Iris pigment epithelial cell (primary cell): Measurements from ENCODE around the gene CPNE2.

Source experiments
- DNase-seq: peaks from one replicate; pipeline ENCODE4 v3.0.0-alpha.2; 2011; ENCODE audit warnings: low read depth

Gene CPNE2

DNA sequence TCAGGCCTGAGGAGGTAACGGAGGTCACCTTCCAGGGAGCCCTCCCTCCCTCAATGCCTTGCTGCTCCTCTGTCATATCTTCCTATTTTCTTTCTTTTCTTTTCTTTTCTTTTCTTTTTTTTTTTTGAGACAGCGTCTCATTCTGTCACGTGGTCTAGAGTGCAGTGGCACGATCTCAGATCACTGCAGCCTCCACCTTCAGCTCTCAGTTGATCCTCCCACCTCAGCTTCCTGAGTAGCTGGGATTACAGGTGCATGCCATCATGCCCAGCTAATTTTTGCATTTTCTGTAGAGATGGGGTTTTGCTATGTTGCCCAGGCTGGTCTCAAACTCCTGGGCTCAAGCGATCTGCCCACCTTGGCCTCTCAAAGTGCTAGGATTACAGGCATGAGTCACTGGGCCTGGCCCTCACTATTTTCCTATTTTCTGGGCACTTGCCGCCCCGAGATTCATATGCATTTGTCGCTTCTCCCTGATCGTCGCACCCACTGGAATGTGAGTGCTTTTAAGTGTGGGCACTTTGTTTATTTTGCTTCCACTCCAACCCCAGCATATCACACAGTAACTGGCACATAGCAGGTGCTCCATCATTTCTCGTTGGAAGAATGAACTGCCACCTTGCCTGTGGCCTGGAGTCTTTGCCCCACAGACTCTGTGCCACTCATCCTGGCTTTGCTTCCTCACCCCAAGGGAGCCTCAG, 31.7 kb downstream of the CPNE2 start:
- no peak for DNase-seq

GRCh38 chr16:57125376-57125775, 33.0 kb downstream of the CPNE2 start:
- DNase-seq, result no peak

GRCh38 chr16:57125969-57126368, 33.6 kb downstream of the CPNE2 start:
- DNase-seq, result no peak

- no peak for DNase-seq
Observed at GRCh38 chr16:57126411-57126810, 34.0 kb downstream of the CPNE2 start.

- no peak for DNase-seq
Observed at GRCh38 chr16:57127037-57127763, 34.8 kb downstream of the CPNE2 start.

GRCh38 chr16:57127836-57128235, 35.5 kb downstream of the CPNE2 start:
- no peak for DNase-seq

- DNase-seq, result no peak
Observed at GRCh38 chr16:57128771-57129389, 36.5 kb downstream of the CPNE2 start.

- DNase-seq, result no peak
Observed at GRCh38 chr16:57130950-57131321, 38.6 kb downstream of the CPNE2 start.

- no peak for DNase-seq
Observed at GRCh38 chr16:57131351-57131970, 39.1 kb downstream of the CPNE2 start.

DNA sequence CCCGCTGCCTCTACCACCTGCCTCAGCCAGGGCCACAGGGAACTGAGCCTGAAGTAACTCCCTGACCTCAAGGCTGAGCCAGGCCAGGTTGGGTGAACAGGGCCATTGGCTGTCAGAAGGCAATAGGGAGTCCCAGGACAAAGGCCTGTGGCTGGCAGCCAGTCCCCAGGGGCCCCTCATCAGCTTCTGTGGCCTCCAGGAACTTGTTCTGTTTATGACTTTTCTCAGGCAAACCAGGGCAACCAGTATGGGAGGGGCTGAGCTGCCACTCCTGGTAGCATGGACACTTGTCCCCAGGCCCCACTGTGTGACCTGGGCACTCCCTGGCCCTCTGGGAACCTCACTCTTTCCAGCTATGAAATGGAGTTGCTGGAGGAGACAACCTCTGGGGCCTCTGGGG, 40.1 kb downstream of the CPNE2 start:
- no peak for DNase-seq

DNA sequence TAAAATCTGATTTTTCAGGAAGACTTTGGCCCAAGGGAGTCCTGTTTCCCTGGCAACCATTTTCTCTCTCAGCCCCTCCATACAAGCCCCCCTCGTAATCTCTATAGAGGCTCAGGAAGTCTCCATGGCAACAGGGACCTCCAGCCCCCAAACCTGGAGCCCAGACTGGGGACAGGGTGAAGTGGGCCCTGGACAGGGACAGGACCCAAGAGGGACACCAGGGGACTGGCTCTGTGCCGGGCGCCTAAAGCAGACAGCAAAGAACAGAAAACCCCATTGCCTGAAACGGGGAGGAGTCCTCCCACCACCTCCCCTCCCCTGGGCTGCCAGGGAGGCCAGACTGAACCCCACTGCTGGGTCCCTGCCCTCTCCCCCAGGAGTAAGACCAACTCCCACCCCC, 40.6 kb downstream of the CPNE2 start:
- no peak for DNase-seq

DNA sequence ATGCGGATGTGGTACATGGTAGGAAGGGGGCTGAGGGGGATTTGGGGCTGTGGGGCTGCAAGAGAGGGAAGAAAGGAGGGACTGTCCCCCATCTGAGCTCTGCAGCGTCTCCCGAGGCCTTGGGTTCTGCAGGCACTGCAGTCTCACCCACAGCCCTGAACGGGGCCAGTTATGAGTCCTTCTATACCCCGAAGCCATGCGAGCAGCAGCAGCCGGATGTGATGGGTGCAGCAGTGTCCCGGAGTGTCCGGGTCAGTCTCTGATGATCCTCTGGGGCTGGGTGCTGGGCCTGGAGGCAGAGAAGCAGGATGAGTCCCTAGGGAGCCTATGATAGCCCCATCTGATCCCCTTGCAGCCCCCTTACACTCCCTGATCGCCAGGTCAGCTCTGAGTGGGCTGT, 41.5 kb downstream of the CPNE2 start:
- DNase-seq, result no peak

DNA sequence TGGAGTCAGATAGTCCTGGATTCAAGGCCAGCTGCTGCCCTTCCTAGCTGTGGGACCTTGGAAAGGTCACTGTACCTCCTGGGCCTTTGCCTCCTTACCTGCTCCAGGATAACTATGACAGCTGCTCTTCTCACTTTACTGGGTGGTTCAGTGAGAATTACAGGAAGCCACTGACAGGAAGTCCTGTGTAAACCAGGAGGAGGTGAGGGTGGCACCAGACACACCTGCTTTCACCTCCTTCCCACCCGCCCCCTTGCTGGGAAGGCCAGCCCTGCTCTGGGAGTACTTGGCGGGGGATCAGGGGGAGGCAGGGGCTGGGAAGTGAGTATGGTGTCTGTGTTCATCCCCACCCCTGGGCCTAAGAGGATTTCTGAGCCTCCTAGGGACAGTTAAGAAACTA, 42.6 kb downstream of the CPNE2 start:
- DNase-seq, result no peak

DNA sequence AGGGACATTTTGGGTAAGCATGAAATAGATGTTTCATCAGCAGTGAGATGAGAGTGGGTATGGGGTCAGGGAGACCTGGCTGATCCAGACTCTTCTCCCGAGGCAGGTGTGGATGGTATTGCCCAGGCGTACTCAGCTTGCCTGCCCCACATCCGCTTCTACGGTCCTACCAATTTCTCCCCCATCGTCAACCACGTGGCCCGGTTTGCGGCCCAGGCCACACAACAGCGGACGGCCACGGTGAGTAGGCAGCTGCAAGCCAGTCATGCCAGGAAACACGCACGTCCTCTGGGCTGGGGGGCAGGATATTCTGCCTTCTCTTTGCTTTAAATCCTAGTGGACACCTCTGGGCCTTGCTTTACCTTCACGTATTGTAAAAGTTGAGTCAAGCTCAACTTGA, 44.7 kb downstream of the CPNE2 start:
- DNase-seq, result no peak

DNA sequence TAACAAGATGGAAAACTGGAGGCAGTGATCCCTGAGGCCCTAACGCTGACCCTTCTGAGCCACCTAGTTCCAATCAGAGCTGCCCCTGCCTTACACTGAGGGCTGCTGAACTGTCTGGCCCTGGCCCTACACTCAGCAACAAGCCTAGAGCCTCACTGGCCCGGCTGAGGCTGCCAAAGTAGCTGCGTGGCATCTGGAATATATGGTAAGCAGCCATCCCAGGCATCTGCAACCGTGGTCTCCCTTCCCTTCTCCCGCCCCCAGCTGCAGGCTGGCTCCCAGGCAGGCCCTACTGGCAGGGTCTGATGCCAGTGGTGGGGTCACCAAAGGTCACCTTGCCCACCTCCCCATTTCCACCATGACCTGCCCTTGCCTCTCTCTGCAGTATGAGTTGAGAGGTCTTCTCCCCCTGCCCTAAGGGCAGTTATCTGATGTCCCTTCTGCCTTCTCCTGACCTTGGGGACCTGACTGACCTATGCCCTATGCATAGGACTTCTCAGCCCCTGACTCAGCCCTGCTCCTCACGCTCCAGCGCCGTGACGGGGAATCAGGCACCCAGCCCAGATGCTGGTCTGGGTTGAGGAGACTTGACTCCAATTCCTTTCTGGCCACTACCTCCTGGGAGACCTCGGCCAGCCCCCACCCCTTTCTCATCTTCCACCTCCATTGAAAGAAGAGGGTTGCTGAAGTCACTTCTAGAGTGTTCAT, 45.3 kb downstream of the CPNE2 start:
- no peak for DNase-seq

DNA sequence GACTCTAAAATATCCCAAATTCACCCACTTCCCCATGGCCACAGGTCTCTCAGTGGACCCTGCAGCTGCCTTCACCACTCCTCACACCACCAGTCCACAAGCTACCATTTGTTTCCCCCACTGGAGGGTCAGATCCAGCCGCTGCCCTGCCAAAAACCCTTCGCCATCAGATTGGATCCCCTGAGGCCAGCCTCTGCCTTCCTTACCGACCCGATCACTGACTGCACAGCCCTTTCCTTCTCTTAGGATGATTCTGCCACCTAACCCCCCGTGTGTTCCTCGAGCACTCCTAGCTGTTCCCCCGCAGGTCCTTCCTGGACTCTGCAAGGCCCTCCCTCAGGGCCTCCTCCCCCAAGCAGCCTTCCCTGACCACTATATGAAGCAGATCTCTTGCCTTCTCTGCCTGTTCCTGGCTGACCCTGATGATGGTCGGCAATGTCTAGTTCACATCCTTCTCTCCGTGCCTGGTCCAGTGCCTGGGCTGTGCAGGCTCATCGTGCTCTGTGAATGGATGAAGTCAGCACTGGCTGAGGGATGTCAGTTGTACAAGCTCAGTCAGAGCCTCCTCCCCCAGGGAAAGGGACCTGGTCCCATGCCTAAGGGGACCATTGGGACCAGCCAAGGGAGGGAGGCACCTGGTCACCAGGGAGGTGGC, 46.0 kb downstream of the CPNE2 start:
- no peak for DNase-seq

DNA sequence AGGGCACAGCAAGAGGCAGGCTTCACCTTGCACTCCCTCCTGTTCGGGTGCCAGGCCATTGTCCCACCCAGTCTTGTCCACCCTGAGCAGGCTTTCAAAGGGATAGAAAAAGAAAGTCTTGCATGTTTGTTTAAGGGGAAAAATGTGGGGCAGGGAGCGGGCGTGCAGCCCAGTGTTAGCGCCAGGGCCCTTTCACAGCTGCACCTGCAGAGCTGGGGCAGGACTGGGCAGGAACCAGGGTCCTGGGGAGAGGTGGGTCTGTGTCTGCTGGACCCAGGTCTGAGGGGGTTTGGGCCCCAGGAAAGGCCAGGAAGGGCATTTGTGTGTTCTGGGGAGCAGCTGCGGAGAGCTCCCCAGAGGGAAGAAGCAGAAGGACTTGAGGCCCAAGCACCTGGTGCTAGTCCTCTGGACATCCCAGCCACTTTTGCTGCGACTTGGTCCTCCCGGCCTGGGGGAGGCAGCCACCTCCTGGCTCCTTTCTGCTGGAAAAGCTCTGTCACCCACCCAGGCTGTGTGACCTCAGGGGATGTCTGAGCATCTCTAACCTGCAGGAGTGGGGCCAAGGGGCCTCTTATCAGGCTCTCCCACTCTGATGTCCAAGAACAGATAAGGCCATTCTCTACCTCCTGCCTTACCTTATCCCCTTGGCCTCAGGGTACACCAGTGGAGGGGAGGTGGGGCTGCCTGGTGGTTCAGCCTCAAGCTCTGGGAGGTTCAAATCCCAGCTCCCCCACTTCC, 48.7 kb downstream of the CPNE2 start:
- DNase-seq, result no peak

DNA sequence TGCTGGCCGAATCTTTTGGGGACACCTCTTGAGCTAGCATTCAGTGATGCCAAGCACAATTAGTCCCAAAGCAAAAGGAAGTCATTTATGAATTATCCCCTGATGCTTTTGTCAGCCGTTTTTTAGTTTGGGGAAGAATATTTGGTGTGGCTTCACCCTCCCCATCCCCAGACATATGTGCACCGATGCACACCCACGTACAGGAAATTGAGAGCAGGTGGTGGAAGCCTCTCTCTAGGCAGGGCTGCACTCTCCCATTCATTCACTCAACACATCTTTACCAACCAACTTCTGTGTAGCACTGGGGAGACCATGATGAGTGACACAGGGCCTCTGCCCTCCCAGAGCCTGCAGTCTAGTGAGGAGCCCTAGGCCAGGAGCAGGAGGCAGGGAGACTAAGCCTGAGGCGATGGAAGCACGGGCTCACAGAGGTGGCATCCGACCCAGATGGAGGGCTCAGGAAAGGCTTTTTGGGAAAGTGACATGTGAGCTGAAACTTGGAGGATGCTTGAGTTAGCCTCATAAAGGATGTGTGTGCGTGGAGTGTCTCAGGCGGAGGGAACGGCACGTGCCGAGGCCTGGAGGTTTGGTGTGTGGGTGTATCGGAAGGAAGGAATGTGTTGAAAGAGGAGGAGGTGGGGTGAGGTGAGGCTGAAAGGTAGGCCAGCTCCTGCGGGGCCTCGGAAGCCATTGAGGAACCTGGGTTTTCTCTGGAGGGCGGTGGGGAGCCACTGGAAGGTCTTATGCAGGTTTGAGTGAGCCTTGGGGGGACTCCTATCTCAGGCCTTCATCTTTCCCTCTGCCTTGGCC, 49.6 kb downstream of the CPNE2 start:
- no peak for DNase-seq

DNA sequence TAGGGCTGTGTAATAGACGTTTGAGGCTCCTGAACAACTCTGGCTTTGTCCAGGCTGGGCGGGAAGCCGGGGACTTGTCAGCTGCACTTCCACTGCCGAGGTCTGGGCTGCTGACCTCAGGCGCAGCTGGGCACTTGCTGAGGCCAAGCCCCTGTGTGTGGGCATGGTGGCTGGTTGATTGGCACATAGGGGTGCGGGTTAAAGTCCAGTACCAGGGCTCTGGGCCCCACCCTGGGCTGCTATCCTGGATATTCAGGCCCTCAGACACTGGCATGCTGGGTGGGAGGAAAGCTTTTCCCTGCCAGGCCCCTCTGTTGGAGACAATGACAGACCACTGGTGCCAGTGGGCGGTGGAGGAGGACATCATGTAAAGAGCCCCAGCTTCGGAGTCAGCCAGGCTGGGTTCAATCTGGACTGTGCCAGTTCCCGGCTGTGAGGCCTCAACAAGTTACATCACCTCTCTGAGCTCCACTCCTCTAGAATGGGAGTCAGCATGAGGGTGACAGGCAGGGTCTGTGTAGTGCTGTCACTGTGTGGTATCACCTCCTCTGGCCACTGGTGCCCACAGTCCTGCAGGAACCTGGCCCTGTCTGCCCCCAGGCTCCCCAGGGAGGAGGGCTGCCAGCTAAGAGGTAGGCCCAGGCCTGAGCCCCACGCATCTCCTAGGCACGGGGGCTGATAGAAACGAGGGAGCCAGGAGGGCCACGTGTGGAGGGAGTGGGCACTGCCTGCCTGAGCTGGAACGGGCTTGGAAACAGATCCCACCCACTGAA, 51.0 kb downstream of the CPNE2 start:
- no peak for DNase-seq
